HG02970 (cell line): ENCODE data around the gene SPAG8.

Source experiments
- ATAC-seq: cut with Tn5 transposase; IDR thresholded peaks from one replicate; pipeline ENCODE4 v1.9.1; 2021; ENCODE audit warnings: mild to moderate bottlenecking, moderate library complexity, moderate number of reproducible peaks; ENCODE audit not compliant: unreplicated experiment, low FRiP score

Gene SPAG8

DNA sequence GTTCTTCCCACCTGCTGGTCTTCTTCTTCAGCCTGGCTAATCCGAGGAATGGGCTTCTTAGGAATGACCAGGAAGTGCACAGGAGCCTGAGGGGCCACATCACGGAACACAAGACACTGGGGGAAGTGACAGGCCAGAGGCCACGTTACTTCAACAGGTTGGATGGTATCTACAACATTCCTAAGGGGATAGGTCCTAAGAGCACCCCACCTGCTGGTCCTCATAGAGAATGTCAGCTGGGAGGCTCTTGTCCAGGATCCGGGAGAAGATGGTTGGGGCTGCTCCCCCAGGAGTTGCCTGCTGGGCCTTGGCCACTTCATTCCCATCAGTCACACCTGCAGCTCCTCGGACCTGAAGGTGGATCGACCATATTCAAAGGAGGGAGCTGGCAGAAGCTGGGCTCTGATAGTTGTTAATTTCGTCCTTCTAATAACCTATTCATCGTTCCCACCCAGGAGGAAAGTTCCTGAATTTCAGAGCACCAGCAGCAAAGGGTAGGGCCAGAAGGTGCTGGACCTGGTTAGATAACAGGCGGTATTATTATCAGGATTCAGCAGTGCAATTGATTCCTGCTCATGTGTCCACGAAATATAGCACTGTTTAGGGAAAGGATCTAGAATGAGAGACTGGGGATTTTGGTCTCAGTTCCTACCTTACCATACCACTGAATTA lies 1.5 kb upstream of the SPAG8 start:
- ATAC-seq: no peak

DNA sequence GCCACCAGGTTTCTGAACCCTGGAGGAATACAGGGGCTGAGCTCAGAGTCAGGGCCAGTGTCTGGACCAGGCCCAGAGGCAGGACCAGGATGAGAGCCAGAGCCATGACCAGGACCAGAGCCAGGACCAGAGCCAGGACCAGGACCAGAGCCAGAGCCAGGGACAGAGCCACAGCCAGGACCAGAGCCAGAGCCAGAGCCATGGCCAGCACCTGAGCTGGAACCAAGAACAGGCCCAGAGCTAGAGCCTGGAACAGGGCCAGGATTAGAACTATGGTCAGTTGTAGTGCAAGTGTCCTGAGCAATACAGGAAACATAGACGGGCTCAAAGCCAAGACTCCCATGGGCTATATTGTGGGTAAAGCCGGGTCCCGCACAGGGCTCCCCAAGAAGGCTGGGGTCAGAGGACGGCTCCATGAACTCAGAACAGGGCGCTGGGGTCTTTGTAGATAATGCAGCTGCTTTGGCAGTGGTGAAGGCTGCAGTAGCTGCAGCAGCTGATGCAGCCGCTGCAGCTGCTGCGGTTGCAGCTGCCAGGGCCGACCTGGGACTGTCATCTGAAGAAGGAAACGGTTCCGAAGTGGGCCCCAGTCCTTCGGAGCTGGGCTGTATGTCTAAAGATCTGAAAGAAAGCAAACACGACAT lies 559 bp downstream of the SPAG8 start:
- no peak for ATAC-seq

DNA sequence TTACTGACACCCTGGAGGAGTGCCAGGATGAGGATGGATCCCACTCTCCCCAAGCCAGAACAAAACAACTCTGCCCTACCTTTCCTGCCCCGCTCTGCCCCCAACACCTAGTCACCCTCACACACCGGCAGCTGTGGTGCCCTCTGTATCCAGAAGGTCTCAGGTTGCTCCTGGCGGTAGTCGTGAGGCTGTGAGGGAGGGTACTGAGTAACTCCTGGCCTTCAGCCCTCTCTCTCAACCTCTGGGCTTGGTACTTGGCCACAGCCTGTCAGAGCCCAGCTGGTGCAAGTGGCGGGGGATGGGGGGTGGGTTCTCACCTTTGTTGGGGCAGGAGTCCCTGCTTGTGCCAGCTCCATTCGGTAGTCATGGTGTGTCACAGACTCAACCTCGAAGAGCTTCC lies 1.9 kb downstream of the SPAG8 start:
- ATAC-seq: no peak

DNA sequence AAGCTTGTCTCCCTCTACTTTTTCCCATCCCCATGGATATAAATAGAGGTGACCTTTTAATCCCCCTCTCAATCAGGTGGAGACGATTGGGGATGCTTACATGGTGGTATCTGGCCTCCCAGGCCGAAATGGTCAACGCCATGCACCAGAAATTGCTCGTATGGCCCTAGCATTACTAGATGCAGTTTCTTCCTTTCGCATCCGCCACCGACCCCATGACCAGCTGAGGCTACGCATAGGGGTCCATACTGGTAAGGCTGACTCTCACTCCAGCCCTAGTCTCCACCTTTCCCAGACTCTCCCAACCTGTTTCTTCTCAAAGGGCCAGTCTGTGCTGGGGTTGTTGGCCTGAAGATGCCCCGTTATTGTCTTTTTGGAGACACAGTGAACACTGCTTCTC lies 3.6 kb downstream of the SPAG8 start:
- no peak for ATAC-seq

DNA sequence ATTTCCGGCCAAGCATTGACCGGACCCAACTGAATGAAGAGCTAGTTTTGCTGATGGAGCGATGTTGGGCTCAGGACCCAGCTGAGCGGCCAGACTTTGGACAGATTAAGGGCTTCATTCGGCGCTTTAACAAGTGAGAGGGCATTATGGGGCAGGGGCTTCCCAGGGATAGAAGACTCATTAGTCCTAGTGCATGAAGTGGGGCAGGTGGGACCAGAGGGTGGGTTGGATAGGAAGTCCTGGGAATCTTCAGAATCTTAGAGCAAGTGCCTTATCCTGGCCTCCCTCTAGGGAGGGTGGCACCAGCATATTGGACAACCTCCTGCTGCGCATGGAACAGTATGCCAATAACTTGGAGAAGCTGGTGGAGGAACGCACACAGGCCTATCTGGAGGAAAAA lies 6.0 kb downstream of the SPAG8 start:
- no peak for ATAC-seq

DNA sequence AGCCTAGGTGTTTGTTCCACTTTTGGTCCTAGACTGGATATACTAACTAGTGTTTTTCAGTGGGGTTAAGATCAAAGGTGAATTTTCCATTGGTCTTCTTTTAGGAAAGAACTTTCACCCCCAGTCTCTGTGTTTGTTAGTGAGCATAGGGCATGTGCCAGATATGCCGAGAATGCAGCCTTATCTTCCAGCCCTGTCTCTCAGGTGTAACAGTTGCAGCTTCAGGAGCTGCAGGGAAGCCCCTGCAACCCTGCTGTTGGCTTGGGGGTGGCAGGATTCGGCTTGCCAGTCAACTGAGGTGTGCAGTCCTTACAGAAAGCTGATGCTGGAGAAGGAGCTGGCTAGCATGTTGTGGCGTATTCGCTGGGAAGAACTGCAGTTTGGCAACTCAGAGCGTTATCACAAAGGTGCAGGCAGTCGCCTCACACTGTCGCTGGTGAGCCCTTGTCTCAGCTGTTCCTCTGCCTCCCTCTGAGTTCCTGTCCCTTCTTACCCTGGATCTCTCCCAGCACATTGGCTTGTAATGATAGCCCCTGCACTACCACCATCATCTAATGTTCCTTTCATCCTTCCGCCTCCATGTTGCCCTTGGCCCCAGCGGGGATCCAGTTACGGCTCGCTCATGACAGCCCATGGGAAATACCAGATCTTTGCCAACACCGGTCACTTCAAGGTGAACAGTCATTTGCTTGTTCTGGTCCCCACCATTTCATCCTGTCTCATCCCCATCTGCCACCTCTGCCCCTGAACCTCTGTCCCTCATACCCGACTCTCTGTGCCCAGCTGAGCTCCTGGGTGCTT lies 10.5 kb downstream of the SPAG8 start:
- ATAC-seq: no peak

DNA sequence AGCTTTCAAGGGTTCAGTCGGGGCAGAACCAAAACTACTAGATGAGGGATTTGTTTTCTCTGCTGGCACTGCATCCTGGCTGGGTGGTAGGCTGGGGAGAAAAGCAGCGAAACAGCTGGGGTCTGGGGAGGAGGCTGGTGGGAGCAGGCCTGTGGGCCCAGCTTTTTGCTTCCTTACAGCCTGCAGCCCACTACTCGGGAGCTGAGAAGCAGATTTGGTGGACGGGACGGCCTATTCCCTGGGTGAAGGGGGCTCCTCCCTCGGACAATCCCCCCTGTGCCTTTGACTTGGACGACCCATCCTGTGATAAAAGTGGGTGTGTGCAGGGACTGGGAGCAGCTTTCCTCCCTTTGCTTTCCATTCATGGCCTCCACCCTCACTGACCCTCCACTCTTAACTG lies 11.5 kb downstream of the SPAG8 start:
- no peak for ATAC-seq

DNA sequence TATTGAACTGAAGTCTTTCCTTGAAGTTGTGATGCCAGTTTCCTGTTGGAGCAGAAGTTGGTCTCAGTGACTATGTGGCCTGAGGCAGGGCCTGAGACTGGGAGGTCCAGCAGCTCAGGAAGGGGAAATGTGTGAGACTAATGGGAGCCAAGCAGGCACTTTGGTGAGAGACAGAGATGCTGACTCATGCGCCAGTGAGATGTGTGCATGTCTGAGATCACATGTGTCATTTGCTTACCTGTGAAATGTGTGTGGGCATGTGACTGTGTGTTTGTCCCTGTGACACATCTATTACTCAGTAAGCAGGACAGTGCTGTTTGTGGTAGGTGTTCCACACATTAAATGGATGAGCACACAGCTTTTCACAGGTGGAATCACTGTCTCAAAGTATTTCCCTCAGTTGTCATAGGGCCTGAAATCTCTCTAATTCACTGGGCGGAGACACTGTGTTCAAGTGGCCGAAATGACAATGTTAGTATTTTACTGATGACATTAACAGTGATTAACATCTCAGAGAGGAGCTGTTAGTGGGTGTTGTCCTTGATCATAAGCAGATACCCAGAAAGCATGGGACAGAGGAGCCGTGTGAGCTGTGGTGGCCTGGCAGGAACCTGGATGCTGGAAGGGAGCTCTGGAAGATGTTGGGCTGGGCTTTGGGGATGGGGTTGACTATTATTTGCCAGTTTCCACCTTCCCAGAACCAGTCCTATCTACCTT lies 13.2 kb downstream of the SPAG8 start:
- ATAC-seq: no peak

DNA sequence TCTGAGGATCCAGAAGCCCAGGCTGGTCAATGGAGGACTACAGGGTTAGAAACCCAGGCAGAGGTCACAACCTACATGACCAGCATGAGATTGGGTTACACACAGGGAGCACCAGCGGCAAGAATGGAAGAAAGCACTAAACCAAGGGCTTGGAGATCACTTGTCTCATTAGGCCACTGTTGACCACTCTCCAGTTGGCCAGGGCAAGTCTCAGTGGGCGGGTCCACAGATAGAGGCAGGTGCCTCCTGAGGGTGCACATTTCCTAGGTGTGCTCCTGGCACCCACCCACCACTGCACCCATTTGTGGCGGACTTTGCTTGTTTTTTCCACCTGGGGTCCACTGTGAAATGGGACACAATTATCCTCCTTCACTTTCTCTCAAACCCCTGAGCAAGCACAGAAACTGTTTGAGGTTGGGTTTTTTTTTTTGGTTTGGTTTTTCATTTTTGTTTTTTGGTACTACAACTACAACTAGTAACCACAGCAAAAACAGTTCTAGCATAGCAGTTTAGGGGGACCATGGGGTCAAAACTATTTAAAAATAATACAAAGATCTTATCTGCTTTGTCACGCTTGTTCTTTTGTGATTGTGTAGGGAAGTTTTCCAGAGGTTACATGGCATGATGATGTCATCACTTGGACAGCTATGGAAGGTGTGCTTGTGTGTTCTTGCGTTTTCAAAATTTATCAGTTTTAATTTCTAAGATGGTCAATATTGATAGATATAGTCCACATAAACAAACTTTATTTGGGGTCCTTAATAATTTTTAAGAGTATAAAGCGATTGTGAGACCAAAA lies 14.6 kb downstream of the SPAG8 start:
- ATAC-seq: no peak

DNA sequence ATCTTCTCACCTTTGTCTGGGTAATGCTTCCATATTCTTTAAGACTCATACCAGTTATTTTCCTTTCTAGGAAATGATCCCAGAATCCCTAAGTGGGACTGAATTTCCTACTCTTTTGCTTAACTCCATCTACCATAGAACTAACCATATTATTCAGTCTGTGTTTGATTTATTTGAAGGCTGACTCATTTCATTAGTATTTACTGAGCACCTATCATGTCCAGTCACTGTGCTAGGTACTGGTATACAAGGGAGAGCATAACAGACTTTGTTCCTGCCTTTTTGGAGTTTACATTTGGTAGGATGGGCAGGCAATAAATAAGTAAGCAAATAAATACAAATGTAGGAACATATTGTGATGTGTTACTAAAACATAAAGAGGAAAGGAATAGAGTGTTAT lies 16.4 kb downstream of the SPAG8 start:
- no peak for ATAC-seq

DNA sequence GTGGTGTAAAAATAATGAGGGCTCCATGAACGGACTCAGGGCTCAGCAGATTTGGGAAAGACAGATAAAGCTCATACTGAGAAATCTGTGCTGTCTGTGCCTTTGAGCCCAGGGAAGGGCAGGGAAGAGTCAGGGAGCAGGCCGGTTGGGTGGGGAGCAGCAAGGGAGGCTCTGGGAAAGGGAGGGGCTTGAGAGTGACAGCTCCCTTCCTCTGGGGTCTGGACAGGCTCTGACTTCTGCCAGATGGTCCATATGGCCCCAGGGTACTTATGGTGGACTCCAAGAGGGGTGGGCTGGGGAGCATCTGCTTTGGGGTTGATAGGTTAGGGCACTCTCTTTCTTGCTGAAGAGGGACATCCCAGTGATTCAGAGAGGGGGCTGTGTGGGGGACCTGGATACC lies 18.6 kb downstream of the SPAG8 start:
- ATAC-seq: no peak

DNA sequence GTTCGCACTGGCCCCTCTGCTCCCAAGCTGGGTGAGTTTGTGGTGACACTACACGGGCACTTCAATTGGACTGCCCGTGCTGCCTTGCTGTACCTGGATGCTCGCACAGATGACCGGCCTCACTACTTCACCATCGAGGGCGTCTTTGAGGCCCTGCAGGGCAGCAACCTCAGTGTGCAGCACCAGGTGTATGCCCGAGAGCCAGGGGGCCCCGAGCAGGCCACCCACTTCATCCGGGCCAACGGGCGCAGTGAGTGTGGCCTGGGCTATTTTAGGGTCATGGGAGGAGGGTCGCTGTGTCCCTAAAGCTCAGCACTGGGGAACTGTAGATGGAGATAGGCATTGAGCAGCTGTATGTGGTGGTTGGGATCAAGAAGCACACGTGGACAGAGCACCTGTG lies 19.2 kb downstream of the SPAG8 start:
- no peak for ATAC-seq

DNA sequence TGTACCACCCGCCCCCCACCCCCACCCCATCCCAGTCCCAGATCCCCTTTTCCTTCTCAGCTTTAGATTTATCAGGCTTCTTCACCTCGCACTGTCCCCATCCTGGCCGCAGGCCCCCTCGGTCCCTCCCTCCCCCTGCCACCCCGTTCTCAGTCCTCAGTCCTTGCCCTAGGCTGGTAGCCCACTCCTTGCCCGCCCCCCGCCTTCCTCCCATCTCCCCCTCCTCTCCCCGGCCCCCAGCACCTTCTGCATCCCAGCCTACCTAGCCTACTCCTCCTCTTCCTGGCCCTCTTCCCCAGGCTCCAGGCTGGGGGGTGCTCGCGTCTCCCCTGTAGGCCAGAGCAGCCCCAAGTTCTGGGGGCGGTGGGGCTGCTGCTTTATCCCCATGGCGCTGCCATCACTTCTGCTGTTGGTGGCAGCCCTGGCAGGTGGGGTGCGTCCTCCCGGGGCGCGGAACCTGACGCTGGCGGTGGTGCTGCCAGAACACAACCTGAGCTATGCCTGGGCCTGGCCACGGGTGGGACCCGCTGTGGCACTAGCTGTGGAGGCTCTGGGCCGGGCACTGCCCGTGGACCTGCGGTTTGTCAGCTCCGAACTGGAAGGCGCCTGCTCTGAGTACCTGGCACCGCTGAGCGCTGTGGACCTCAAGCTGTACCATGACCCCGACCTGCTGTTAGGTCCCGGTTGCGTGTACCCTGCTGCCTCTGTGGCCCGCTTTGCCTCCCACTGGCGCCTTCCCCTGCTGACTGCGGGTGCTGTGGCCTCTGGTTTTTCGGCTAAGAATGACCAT lies 19.8 kb downstream of the SPAG8 start:
- no peak for ATAC-seq

DNA sequence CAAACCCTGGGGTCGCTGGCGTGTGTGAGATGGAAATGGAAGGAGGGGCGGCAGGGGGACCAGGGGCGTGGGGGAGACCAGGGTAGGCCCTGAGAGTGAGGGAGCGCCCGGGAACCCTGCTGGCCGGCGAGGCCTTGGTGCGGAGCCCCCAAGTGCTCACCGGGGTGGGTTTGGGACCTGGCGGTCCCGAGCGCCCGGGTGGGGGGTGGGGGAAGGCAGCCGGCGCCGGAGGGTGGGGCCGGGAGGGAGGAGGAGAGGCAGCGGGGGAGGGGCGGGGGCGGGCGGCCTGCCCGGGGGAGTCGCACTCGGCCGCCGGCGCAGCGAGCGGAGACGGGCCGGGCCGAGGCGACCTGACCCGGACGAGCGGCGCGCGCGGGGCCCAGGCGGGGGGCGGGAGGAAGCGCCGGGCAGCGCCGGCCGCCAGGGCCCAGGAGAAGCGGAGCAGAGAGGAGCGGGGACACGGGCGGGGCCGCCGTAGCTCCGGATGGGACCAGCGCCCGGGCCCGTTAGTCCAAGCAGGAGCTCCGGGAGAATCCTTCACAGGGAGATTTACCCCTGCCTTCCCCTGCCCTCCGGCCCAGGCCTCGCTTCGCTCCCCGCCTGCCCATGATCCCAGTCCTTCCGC lies 20.7 kb downstream of the SPAG8 start, which contains the start of gene NPR2:
NPR2 (plus strand) TSS at position 295 of the 625 bp plus-strand sequence. CDS start 818 bp downstream, outside the sequence.
- no peak for ATAC-seq

DNA sequence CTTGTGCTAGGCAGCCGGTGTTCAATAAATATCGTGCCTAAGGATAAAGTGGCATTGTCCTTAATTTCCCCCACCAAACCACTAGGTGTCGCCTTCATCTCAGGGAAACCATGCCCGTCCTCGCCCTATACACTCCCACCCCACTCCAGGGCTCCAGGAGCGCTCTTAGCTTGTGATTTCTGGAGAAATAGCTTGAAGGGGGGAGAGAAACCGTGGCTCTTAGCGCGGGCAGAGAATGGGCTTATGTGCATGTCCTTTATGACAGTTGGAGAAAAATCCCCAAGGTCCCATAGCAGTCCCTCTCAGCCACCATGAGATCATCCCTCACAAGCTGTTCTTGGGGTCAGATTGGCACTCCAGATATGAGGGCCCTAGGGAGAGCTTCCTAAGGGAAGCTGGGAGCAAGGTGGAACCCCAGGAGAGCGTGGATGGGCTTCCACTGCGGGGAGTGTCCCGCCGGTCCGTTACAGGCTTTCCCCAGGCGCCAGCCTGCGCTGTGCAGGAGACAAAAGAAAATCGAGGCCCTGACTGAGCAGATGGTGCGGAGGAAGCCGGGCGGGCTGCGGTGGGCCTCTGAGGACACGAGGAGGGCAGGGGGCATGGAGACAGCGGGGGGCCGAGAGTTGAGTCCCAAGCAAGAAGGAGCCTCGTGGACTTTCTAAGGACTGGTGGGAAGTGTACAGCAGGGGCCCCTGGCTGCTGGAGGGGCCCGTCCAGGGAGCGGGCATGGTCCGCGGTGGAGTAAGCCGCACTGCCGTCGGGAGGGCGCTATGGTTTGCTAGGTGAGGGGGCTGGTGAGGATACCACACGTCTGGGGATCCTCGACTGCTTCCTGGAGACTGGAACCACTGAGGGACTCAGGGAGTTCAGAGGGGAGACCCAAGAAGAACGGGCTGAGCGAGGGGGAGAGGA lies 21.4 kb downstream of the SPAG8 start:
- no peak for ATAC-seq

DNA sequence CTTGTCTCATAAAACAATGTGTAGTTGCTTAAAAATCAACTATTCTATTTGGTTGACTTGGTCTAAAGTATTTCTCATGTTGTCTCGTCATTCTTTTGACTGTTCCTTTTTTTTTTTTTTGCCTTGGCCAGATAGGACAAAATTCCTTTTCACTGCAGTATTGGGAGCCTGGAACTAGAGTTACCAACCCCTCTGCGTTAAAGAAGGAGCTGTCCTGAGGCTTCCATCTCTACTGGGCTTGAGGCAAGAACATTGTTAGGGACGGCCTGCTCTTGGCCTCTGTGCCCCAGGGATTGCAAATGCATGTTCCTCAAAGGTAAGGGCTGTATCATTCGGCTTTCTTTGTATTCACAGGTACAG lies 22.1 kb downstream of the SPAG8 start:
- ATAC-seq: no peak

DNA sequence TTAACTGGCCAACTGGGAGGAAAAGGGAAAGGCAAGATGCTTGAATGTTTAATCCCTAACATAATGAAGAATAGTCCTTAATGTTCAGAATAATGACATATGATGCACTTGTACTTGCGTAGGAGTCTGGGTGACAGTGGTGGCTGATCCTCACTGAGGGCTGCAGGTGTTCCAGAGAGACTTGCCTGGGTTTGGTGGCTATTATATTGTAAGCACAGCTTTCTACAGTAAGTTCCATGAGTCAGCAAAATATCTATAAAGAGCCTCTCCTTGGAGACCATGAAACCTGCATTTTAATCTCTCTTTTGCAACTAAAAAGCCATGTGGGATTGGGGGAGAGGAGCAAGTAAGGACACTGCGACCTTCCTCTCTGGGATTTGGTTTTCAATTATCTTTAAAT lies 22.5 kb downstream of the SPAG8 start:
- ATAC-seq: no peak

DNA sequence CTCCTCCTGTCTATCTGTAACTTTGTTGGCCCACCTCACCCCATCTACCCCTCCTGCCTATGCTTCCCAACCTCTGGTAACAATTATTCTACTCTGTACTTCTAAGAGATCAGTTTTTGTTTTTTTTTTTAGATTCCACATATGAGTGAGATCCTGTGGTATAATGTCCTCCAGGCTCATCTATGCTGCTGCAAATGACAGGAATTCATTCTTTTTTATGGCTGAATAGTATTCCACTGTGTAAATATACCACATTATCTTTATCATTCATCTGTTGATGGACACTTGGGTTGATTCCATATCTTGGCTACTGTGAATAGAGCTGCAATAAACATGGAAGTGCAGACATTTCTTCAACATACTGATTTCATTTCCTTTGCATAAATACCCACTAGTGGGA lies 28.6 kb downstream of the SPAG8 start:
- no peak for ATAC-seq
